Lower lobe of right lung (tissue), 2 donors: ENCODE results near the gene VPS18. TPM values are rescaled to one million over a fixed set of nuclear protein-coding genes. Genes with fewer than 3 reads are reported as not detected.
A peak's percentile ranks its signal among the peaks of the same experiment; 100 is the strongest.

Experiments
- ATAC-seq, 2 donors: fragments of 200-7000 bp; cut with Tn5 transposase; one replicate each; pipeline ENCODE4 v1.9.1; 2020 to 2022; ENCODE audit warnings: mild to moderate bottlenecking in 2 of 2, moderate library complexity in 2 of 2
- DNase-seq: peaks from one replicate; pipeline ENCODE4 v3.0.0-alpha.2; 2020
- H3K27ac ChIP-seq: fragments of 200-600 bp; one replicate; pipeline ENCODE4 v1.8.0; 2022
- H3K27me3 ChIP-seq: fragments of 200-600 bp; one replicate; pipeline ENCODE4 v1.8.0; 2022; ENCODE audit warnings: low read depth
- H3K36me3 ChIP-seq: fragments of 200-600 bp; one replicate; pipeline ENCODE4 v1.8.0; 2022; ENCODE audit warnings: mild to moderate bottlenecking
- H3K4me1 ChIP-seq: fragments of 200-600 bp; one replicate; pipeline ENCODE4 v1.8.0; 2022
- H3K4me3 ChIP-seq: fragments of 200-600 bp; one replicate; pipeline ENCODE4 v1.8.0; 2022; ENCODE audit warnings: mild to moderate bottlenecking
- H3K9me3 ChIP-seq: fragments of 200-600 bp; one replicate; pipeline ENCODE4 v1.8.0; 2022
- CTCF ChIP-seq: fragments of 200-600 bp; IDR thresholded peaks from one replicate; pipeline ENCODE4 v1.8.0; 2022; ENCODE audit warnings: antibody characterized with exemption, mild to moderate bottlenecking
- intact Hi-C: fragments of 100-400 bp; cut with DNase I; formaldehyde crosslinking; loops from one replicate; pipeline ENCODE4 v1.11.0; 2022
- total RNA-seq: library from RNA; stranded (reverse); fragmentation: NEBNext Ultra II Directional; extraction: Animal tissue kit (Norgen Biotek cat#: 25700); gene quantifications from one replicate; pipeline ENCODE4 v1.2.1, GENCODE V29; 2021
- donor health status: DM: no; HTN: yes; CAD: no; lungs with severe emphysema.

Gene VPS18
- total RNA-seq, 1 donor from 2014 or later, result 24.0 TPM

DNA sequence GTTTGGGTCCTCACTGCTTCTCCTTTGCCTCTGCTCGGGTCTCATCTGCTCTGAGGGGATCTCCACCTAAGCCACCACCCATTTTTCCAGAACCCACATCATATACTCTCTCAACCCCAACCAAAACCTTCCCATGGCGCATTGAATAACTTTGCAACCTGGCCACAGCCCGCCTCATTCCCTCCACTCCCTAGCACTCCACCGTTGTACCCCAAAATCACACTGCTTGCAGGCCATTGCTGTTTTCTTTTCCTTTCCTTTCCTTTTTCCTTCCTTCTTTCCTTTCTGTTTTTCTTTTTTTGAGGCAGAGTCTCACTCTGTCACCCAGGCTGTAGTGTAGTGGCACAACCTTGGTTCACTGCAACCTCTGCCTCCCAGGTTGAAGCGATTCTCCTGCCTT, 3.1 kb upstream of the VPS18 start:
- intact Hi-C loops, result no loop called here
- H3K4me3 ChIP-seq, result no peak overlapping the region
- no peaks in the 10 kb centered on the region for H3K9me3 ChIP-seq
- no peak overlapping the region for H3K27ac ChIP-seq
- peaks cover 19% of the 10 kb centered on the region for H3K4me1 ChIP-seq
- no peak for ATAC-seq
- no peak for DNase-seq
- peaks cover 5% of the 10 kb centered on the region for H3K36me3 ChIP-seq
- no peak for TF ChIP-seq CTCF
- no peaks in the 10 kb centered on the region for H3K27me3 ChIP-seq

DNA sequence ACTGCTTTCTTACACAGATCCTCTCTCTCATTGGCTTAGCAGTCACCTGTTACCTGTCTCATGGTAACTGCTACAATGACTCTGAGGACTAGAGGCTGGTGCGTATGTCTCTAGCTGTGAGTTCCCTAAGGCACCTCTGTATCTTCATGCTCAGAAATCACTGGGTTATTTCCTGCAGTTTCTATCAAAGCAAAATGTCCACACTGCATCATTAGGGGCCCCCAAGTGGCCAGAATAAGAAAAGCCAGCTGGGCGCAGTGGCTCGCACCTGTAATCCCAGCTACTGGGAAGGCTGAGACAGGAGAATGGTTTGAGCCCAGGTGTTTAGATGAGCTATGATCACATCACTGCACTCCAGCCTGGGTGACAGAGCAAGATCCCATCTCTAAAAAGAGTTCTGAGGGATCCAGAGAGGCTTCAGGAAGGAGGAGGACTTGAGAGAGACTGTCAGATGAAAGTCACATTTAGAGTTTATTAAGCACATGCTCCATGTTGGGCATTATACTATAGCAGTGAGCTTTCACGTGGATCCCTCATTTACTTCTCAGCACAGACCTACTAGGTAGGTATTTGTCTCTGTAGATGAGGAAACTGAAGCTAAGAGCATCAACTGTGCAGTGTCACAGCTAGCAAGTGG, 2.3 kb upstream of the VPS18 start:
- DNase-seq (no peak), ATAC-seq (no peak)
- Histone ChIP-seq H3K9me3 (no peaks in the 10 kb centered on the region), H3K36me3 (peaks cover 12% of the 10 kb centered on the region), H3K27ac (no peak overlapping the region), H3K4me3 (no peak overlapping the region), H3K4me1 (peaks cover 22% of the 10 kb centered on the region), H3K27me3 (no peaks in the 10 kb centered on the region)
- TF ChIP-seq CTCF, result peak; percentile 71
- intact Hi-C loops, result no loop called here

GRCh38 chr15:40892447-40893012, 1.7 kb upstream of the VPS18 start:
- TF ChIP-seq CTCF, result no peak
- intact Hi-C loops, result no loop called here

DNA sequence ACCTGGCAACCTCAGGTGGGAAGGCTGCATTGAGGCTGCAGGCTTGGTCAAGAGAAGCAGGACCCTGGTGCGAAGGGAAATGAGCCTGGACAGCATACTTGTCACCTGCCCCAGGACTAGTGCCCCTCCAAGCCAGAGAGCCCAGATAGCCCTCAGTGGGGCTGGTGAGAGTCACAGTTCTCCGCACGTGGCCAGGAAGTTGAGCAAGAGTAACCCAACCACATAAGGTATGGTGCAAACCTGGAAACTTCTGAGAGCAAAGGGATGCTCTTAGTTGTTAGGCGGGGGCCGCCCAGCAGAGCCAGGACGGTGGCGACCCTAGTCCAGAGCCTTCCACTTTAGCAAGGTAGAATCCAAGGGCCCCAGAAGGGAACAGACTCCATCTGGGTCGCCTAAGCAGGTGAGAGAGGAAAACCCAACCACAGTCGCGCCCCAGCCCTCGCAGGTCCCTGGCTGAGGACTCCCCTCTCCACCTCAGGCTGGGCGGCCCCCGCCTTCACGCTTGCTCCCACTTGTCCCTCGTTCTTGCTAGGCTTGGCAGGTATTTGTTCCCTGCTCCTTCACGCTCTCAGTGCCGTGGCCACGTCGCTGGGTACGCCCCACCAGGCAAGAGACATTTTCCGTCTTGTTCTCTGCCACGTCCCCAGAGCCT, 1.1 kb upstream of the VPS18 start:
- H3K4me1 ChIP-seq, result peaks cover 22% of the 10 kb centered on the region
- no peak for DNase-seq
- H3K27me3 ChIP-seq, result no peaks in the 10 kb centered on the region
- peak overlapping the region; percentile 91 for H3K4me3 ChIP-seq
- intact Hi-C loops, result no loop called here
- no peak for TF ChIP-seq CTCF
- no peak for ATAC-seq
- peaks cover 25% of the 10 kb centered on the region for H3K36me3 ChIP-seq
- peak overlapping the region; percentile 92 for H3K27ac ChIP-seq
- no peaks in the 10 kb centered on the region for H3K9me3 ChIP-seq

More at GRCh38 chr15:40892447-40893012, 1.7 kb upstream of the VPS18 start:
- H3K27me3 ChIP-seq, result no peaks in the 10 kb centered on the region
- peaks cover 19% of the 10 kb centered on the region for H3K36me3 ChIP-seq
- no peak for DNase-seq
- no peak for ATAC-seq
- no peaks in the 10 kb centered on the region for H3K9me3 ChIP-seq
- no peak overlapping the region for H3K27ac ChIP-seq
- H3K4me3 ChIP-seq, result no peak overlapping the region
- peaks cover 22% of the 10 kb centered on the region for H3K4me1 ChIP-seq

DNA sequence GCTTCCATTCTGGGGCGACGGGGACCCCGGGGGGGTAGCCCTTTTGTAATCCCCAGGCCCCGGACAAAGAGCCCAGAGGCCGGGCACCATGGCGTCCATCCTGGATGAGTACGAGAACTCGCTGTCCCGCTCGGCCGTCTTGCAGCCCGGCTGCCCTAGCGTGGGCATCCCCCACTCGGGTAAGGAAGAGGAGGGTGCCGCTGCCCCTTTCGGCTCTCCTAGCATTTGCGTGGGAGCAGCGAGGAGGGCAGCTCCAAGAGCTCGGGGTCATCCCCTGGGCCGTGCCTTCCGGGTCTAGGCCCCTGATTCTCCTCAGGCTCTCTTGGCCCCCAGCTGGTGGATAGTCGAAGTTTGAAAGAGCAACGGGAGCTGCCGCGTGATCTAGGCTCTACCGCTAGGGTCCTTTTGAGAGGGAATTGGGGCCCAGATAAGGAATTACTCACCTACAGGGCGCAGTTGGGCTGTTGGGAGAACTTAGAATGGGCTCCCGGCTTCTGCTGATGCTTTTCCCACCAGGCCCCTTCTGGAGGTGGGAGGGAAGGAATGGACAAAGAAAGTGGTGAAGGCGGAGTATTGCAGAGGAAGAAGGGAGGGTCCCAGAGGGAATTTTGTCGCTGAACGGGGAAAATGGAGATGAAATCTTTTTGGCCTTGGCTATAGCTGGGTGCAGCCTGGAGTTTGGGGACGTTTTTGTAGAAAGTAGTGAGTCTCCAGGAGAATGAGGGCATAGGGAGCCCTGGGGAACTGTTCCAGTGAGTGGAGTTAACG, 615 bp downstream of the VPS18 start:
- Histone ChIP-seq H3K9me3 (no peaks in the 10 kb centered on the region), H3K27ac (peak overlapping the region; percentile 92), H3K4me1 (peaks cover 22% of the 10 kb centered on the region), H3K4me3 (peak overlapping the region; percentile 91), H3K27me3 (no peaks in the 10 kb centered on the region), H3K36me3 (peaks cover 42% of the 10 kb centered on the region)
- peak; percentile 73 to 74 for ATAC-seq
- peak; percentile 71 for DNase-seq
- intact Hi-C loops, result no loop called here
- peak; percentile 41 for TF ChIP-seq CTCF
